Gastrocnemius medialis (tissue), 4 donors: Measurements from ENCODE around the gene RNU1-3.

Experiments used
- POLR2A ChIP-seq, 2 donors: fragments of 450-650 bp; IDR thresholded peaks; one replicate each; pipeline ENCODE4 v1.6.1; 2017; ENCODE audit warnings: antibody characterized with exemption in 2 of 2, mild to moderate bottlenecking in 2 of 2, moderate library complexity in 2 of 2
- TF ChIP-seq, protein P1 (sequence below), 5 experiments: fragments of 450-650 bp in 3 of 5; fragments of 200-600 bp in 2 of 5; sonication (generic) in 2 of 5; IDR thresholded peaks in 4 of 5; conservative IDR thresholded peaks in 1 of 5; 1 replicate in 4 of 5; 2 replicates in 1 of 5; pipeline ENCODE4 v1.5.1; 2016 to 2019; ENCODE audit warnings: antibody characterized with exemption in 5 of 5, mild to moderate bottlenecking in 3 of 5, moderate library complexity in 3 of 5

DNA sequence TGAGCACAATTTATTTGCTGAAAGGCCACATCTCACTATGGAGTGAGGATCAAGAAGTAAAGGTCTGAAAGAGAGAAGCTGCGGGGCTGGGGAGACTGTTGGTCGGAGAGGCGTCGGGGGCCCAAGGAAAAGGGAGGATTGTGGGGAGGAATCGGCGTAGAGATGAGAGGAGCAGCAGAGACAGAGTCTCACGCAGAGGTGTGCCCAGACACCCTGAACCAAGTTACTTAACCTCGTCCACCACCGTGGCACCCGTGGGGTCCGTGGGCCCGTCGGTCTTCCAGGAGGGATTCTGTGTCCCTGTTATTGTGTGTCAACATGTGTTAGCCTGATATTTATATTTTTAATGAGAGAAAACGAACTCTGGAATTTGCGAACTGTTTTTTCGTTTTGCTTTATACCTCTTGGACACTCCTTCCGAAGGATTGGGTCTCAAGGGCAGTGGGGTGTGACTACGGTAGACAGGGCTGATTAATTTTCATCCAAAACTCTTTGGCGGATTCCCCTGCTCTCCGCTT, 49.6 kb downstream of the RNU1-3 start:
- TF ChIP-seq POLR2A (IDR thresholded peaks at IDR 0.05), result no peak
- TF ChIP-seq, protein P1, sequence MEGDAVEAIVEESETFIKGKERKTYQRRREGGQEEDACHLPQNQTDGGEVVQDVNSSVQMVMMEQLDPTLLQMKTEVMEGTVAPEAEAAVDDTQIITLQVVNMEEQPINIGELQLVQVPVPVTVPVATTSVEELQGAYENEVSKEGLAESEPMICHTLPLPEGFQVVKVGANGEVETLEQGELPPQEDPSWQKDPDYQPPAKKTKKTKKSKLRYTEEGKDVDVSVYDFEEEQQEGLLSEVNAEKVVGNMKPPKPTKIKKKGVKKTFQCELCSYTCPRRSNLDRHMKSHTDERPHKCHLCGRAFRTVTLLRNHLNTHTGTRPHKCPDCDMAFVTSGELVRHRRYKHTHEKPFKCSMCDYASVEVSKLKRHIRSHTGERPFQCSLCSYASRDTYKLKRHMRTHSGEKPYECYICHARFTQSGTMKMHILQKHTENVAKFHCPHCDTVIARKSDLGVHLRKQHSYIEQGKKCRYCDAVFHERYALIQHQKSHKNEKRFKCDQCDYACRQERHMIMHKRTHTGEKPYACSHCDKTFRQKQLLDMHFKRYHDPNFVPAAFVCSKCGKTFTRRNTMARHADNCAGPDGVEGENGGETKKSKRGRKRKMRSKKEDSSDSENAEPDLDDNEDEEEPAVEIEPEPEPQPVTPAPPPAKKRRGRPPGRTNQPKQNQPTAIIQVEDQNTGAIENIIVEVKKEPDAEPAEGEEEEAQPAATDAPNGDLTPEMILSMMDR (IDR thresholded peaks at IDR 0.05 in 4 of 5, conservative IDR thresholded peaks at IDR 0.05 in 1 of 5), result no peak
